Measurements from ENCODE around the gene ISM2. TPM values are rescaled to one million over a fixed set of nuclear protein-coding genes. Genes with fewer than 3 reads are reported as not detected.

The ISM2 gene
- total RNA-seq, 4 donors from 2014 or later, result 0.72 to 2.3 (median 1.4) TPM; not detected in 1

- no peak for TF ChIP-seq CTCF (IDR thresholded peaks at IDR 0.05)
- peak; percentile 98 for ATAC-seq (ENCODE audit: low FRiP score)
- DNase-seq (ENCODE audit: low spot score), result peak; percentile 70
These were observed 40.9 kb downstream of the ISM2 start, which contains the start of the genes AHSA1 and VIPAS39 for GRCh38 chr14:77457522-77458248. Gene AHSA1, plus strand, starts transcription at chr14:77458093. Its CDS starts 97 bp downstream, at chr14:77458190. Gene VIPAS39, minus strand, starts transcription at chr14:77457601. Its CDS starts 3,499 bp downstream, at chr14:77454102.

GRCh38 chr14:77457115-77457521 lies 41.5 kb downstream of the ISM2 start:
- no peak for DNase-seq (ENCODE audit: low spot score)
- peak; percentile 26 for ATAC-seq (ENCODE audit: low FRiP score)
- no peak for TF ChIP-seq CTCF (IDR thresholded peaks at IDR 0.05)

- no peak for ATAC-seq (ENCODE audit: low FRiP score)
- TF ChIP-seq CTCF (IDR thresholded peaks at IDR 0.05), result no peak
These were observed 42.5 kb downstream of the ISM2 start for GRCh38 chr14:77455966-77456640.

GRCh38 chr14:77442196-77442595 lies 56.4 kb downstream of the ISM2 start:
- DNase-seq (ENCODE audit: low spot score) (no peak), ATAC-seq (ENCODE audit: low FRiP score) (no peak)
- no peak for TF ChIP-seq CTCF (IDR thresholded peaks at IDR 0.05)

More at GRCh38 chr14:77455966-77456640, 42.5 kb downstream of the ISM2 start:
- DNase-seq (ENCODE audit: low spot score), result no peak

- TF ChIP-seq CTCF (IDR thresholded peaks at IDR 0.05), result no peak
- DNase-seq (ENCODE audit: low spot score), result no peak
- no peak for ATAC-seq (ENCODE audit: low FRiP score)
These were observed 58.8 kb downstream of the ISM2 start for GRCh38 chr14:77439861-77440260.

GRCh38 chr14:77438596-77438995 lies 60.0 kb downstream of the ISM2 start:
- ATAC-seq (ENCODE audit: low FRiP score) (no peak), DNase-seq (ENCODE audit: low spot score) (no peak)
- no peak for TF ChIP-seq CTCF (IDR thresholded peaks at IDR 0.05)
